ENCODE measurements around the gene CCDC13.
A peak's percentile ranks its signal among the peaks of the same experiment; 100 is the strongest.

The CCDC13 gene

GRCh38 chr3:42732829-42733459, 40.1 kb downstream of the CCDC13 start:
- no peak for DNase-seq (ENCODE audit: low spot score)

GRCh38 chr3:42732196-42732828, 40.7 kb downstream of the CCDC13 start:
- peak; percentile 99 for DNase-seq (ENCODE audit: low spot score)

- DNase-seq (ENCODE audit: low spot score) = no peak
These were observed 41.4 kb downstream of the CCDC13 start for GRCh38 chr3:42731476-42732195.

- DNase-seq (ENCODE audit: low spot score) = no peak
These were observed 42.2 kb downstream of the CCDC13 start for GRCh38 chr3:42730706-42731420.

GRCh38 chr3:42730294-42730693, 42.8 kb downstream of the CCDC13 start:
- no peak for DNase-seq (ENCODE audit: low spot score)

GRCh38 chr3:42729404-42730145, 43.5 kb downstream of the CCDC13 start:
- DNase-seq (ENCODE audit: low spot score) = no peak

GRCh38 chr3:42728668-42729364, 44.2 kb downstream of the CCDC13 start:
- no peak for DNase-seq (ENCODE audit: low spot score)

- DNase-seq (ENCODE audit: low spot score) = peak; percentile 84
These were observed 45.0 kb downstream of the CCDC13 start for GRCh38 chr3:42728056-42728455.

- DNase-seq (ENCODE audit: low spot score) = peak; percentile 91
These were observed 47.6 kb downstream of the CCDC13 start for GRCh38 chr3:42725454-42725853.

- DNase-seq (ENCODE audit: low spot score) = no peak
These were observed 49.8 kb downstream of the CCDC13 start for GRCh38 chr3:42723219-42723618.

Data from globus pallidus (tissue), 1 donor.